Astrocyte of the cerebellum (primary cell): ENCODE data around the gene SCN9A.
A peak's percentile ranks its signal among the peaks of the same experiment; 100 is the strongest.
"Not testable (repeated sequence)": the region's sequence is repeated elsewhere in the genome, so short reads cannot be mapped to it uniquely, and the experiment has no call there.

Experiments used
- DNase-seq: peaks from one replicate; pipeline ENCODE4 v3.0.0-alpha.2; 2011; ENCODE audit warnings: low read depth
- H3K4me3 ChIP-seq: 2 replicates; pipeline ENCODE4 v1.5.1; 2011; ENCODE audit warnings: mild to moderate bottlenecking, low read depth, low read length, moderate library complexity
- in situ Hi-C: cut with HindIII; loops from 2 replicates; pipeline ENCODE4 v1.10.0; 2017; ENCODE audit warnings: low sequenced_read_pairs
- TF ChIP-seq, protein P1 (sequence below): IDR thresholded peaks from 2 replicates; pipeline ENCODE4 v1.5.1; 2012; ENCODE audit warnings: low read length, low read depth, moderate library complexity, mild to moderate bottlenecking; ENCODE audit errors: missing control alignments

SCN9A gene

DNA sequence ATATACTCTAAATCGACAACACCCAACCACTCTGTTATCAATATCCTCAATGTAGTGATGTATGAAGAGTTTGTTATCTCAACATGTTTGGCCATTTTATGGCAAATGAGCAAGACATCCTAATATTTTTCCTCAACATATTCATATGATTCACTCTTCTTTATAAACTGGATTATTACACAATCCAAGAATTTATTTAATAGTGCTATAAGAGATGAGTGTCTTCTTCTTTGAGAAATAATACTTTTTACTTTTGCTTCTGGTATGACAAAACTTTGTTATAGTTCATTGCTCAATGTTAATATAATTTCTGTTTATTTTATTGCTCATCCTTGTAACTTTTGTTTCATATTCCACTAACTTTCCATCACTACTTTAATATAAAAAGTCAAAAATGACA lies 44.3 kb downstream of the SCN9A start:
- H3K4me3 ChIP-seq: no peak overlapping the region
- TF ChIP-seq, protein P1, sequence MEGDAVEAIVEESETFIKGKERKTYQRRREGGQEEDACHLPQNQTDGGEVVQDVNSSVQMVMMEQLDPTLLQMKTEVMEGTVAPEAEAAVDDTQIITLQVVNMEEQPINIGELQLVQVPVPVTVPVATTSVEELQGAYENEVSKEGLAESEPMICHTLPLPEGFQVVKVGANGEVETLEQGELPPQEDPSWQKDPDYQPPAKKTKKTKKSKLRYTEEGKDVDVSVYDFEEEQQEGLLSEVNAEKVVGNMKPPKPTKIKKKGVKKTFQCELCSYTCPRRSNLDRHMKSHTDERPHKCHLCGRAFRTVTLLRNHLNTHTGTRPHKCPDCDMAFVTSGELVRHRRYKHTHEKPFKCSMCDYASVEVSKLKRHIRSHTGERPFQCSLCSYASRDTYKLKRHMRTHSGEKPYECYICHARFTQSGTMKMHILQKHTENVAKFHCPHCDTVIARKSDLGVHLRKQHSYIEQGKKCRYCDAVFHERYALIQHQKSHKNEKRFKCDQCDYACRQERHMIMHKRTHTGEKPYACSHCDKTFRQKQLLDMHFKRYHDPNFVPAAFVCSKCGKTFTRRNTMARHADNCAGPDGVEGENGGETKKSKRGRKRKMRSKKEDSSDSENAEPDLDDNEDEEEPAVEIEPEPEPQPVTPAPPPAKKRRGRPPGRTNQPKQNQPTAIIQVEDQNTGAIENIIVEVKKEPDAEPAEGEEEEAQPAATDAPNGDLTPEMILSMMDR: no peak
- no peak for DNase-seq
- in situ Hi-C loops: no loop called here

DNA sequence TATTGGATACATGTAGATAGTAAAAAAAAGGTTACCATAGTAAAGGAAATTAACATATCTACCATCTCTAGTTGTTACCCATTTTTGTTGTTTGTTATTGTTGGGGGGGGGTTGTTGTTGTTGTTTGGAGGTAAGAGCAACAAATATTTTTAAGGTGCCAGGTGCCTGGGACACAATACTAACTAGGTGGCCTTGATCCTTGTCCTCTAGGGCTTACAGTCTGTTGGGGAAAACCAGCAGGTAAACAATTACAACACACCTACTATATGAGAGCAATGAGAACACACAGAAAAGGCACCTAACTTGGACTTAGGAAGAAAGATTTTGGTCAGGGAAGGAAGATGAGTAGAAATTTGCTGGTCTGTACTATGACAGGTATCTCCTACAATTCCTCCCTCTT lies 46.3 kb downstream of the SCN9A start:
- TF ChIP-seq, protein P1: no peak
- no peak for DNase-seq
- in situ Hi-C loops: no loop called here

DNA sequence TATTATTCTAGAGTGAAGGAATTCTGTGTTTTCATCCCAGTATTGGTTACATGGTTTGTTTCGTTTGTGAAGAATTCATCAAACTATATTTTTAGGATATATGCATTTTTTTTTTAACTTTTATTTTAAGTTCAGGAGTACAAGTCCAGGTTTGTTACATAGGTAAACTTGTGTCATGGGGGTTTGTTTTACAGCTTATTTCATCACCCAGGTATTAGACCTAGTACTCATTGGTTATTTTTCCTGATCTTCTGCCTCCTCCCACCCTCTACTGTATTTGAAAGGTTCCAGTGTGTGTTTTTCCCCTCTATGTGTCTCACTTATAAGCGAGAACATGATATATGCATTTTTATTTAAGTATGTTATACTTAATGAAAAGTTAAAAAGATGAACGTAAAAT lies 47.6 kb downstream of the SCN9A start:
- no peak for DNase-seq
- in situ Hi-C loops: no loop called here
- no peak overlapping the region for H3K4me3 ChIP-seq
- TF ChIP-seq, protein P1: no peak

More for the DNA sequence above, 46.3 kb downstream of the SCN9A start:
- no peak overlapping the region for H3K4me3 ChIP-seq

DNA sequence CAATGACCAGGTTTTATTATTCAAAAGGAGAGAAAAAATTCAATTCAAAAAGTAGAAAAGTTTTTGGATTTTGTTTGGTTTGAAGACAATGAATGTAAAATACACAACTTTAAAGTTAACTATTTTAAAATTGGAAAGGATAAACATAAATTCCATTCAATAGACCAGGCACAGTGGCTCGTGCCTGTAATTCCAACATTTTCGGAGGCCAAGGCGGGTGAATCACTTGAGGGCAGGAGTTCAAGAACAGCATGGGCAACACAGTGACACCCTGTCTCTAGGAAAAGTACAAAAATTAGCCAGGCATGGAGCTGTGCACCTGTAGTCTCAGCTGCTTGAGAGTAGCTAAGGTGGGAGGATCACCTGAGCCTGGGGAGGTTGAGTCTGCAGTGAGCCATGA lies 54.7 kb downstream of the SCN9A start:
- in situ Hi-C loops: no loop called here

DNA sequence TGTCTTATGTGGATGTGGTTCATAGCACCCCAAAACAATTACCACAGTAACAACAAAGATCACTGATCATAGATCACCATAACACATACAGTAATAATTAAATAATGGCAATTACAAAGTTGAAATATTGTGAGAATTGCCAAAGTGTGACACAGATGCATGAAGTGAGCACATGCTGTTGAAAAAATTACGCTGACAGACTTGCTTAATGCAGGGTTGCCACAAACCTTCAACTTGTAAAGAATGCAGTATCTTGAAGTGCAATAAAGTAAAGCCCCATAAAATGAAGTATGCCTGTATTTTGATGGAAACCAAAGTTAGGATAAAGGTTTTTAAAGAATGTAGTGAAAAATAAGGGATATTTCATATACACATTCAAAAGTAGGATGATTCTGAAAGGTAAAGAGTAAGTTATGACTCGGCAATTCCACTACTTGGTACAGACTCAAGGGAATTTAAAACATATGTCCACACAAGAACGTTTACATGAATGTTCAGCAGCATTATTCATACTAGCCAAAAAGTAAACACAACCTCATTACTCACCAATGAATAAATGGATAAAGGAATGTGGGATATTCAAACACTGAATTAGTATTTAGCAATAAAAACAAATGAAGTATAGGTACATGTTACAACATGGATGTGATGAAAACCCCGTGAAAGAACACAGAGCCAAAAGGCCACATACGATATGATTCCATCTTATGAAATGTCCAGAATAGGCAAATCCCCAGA lies 61.6 kb downstream of the SCN9A start:
- no peak overlapping the region for H3K4me3 ChIP-seq
- TF ChIP-seq, protein P1: no peak
- peak; percentile 45 for DNase-seq
- in situ Hi-C loops: no loop called here

More for the DNA sequence above, 54.7 kb downstream of the SCN9A start:
- no peak overlapping the region for H3K4me3 ChIP-seq
- TF ChIP-seq, protein P1: no peak
- no peak for DNase-seq

DNA sequence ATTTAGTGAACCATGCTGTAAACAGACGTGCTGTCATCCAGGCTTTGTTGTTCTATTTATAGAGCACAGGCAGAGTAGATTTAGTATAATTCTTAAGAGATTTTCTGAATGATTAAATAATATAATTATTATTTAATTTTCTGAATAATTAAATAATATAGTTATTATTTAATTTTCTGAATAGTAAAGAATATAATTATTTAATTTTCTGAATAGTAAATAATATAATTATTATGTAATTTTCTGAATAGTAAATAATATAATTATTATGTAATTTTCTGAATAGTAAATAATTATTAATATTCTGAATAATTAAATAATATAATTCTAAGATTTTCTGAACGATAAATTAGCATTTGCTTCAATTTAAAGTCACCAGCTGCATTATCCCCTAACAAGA lies 62.9 kb downstream of the SCN9A start:
- DNase-seq, H3K4me3 ChIP-seq, in situ Hi-C loops: not testable (repeated sequence)

DNA sequence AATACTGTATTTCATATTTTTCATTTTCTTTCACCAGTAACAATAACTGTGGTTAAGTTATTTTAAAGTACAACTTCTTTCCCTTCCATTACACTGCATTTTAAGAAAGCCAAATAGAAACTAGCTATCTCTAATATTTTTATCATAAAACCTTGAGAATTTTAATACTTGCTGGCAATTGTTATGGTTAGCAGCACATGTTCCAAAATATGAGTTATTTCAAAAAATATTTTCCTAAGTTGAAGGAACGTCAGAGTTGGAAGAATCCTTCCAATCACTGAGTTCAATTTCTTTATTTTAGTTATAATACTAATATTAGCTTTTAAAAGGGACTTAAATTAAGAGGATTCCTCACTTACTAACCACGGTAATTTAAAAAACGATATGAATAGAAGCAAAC lies 68.4 kb downstream of the SCN9A start:
- DNase-seq: no peak
- TF ChIP-seq, protein P1: no peak
- H3K4me3 ChIP-seq: no peak overlapping the region
- in situ Hi-C loops: no loop called here
